Glutamatergic neuron (in vitro differentiated cells): ENCODE results near the gene EEF2K. TPM values are rescaled to one million over a fixed set of nuclear protein-coding genes. Genes with fewer than 3 reads are reported as not detected.

Experiments used
- DNase-seq: peaks from one replicate; pipeline ENCODE4 v3.0.0; 2022
- H3K27ac Mint-ChIP-seq: one replicate; pipeline ENCODE4 v1.8.0; 2020; ENCODE audit warnings: mild to moderate bottlenecking, mixed read lengths, inconsistent platforms; ENCODE audit not compliant: unreplicated experiment
- H3K27me3 Mint-ChIP-seq: one replicate; pipeline ENCODE4 v1.8.0; 2020; ENCODE audit warnings: mild to moderate bottlenecking, moderate library complexity, mixed read lengths, inconsistent platforms; ENCODE audit not compliant: unreplicated experiment
- H3K36me3 Mint-ChIP-seq: one replicate; pipeline ENCODE4 v1.8.0; 2020; ENCODE audit warnings: mild to moderate bottlenecking, mixed read lengths, inconsistent platforms; ENCODE audit not compliant: unreplicated experiment
- H3K4me1 Mint-ChIP-seq: one replicate; pipeline ENCODE4 v1.8.0; 2020; ENCODE audit warnings: mild to moderate bottlenecking, low read depth, mixed read lengths, inconsistent platforms; ENCODE audit not compliant: unreplicated experiment
- H3K4me3 Mint-ChIP-seq: one replicate; pipeline ENCODE4 v1.8.0; 2020; ENCODE audit warnings: mild to moderate bottlenecking, mixed read lengths, inconsistent platforms; ENCODE audit not compliant: unreplicated experiment
- H3K9me3 Mint-ChIP-seq: one replicate; pipeline ENCODE4 v1.8.0; 2020; ENCODE audit warnings: mild to moderate bottlenecking, moderate library complexity, mixed read lengths, inconsistent platforms; ENCODE audit not compliant: unreplicated experiment
- CTCF ChIP-seq: fragments of 200-600 bp; sonication (generic); IDR thresholded peaks from one replicate; pipeline ENCODE4 v1.5.0; 2021; ENCODE audit not compliant: partially characterized antibody, unreplicated experiment
- total RNA-seq: library from RNA; stranded (reverse); fragmentation: NEBNext Ultra II Directional; extraction: Animal tissue kit (Norgen Biotek cat#: 25700); gene quantifications from one replicate; pipeline ENCODE4 v1.2.1, GENCODE V29; 2021; ENCODE audit not compliant: unreplicated experiment

EEF2K gene
- total RNA-seq, 1 donor from 2014 or later = 40.2 TPM

DNA sequence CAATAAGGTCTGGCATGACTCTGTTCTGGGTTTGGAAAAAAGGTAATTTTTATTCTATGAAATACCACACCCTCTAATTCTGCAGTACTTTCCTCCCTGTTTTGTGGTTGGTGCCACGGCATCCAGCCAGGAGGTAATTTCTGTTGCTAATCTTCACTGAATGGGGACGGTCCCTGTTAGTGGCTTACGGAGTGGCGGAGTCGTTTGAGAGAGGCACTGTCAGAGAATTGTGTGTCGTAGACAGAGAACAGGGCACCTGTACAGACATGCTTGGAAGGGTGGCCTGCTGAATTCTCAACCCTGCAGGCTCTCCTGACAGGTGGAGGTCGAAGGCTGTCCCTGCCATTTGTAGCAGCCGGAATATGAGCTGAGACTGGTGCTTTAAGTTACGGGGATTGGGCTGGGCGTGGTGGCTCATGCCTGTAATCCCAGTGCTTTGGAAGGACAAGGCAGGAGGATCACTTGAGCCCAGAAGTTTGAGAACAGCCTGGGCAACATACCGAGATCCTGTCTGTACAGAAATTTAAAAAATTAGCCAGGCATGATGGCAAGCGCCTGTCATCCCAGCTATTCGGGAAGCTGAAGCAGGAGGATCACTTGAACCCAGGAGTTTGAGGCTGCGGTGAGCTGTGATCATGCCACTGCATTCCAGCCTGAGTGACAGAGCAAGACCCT is 33.2 kb downstream of the EEF2K start:
- no peak overlapping the region for H3K4me3 Mint-ChIP-seq
- H3K36me3 Mint-ChIP-seq = no peaks in the 10 kb centered on the region
- H3K27ac Mint-ChIP-seq = no peak overlapping the region
- H3K4me1 Mint-ChIP-seq = no peaks in the 10 kb centered on the region
- peaks cover 3% of the 10 kb centered on the region for H3K9me3 Mint-ChIP-seq
- DNase-seq = no peak
- no peak for TF ChIP-seq CTCF
- no peaks in the 10 kb centered on the region for H3K27me3 Mint-ChIP-seq

- TF ChIP-seq CTCF = no peak
- H3K4me3 Mint-ChIP-seq = no peak overlapping the region
- no peak overlapping the region for H3K27ac Mint-ChIP-seq
- H3K27me3 Mint-ChIP-seq = no peaks in the 10 kb centered on the region
- no peaks in the 10 kb centered on the region for H3K4me1 Mint-ChIP-seq
- DNase-seq = no peak
- H3K36me3 Mint-ChIP-seq = no peaks in the 10 kb centered on the region
- H3K9me3 Mint-ChIP-seq = no peaks in the 10 kb centered on the region
These were observed 34.1 kb downstream of the EEF2K start for GRCh38 chr16:22240023-22240710.

DNA sequence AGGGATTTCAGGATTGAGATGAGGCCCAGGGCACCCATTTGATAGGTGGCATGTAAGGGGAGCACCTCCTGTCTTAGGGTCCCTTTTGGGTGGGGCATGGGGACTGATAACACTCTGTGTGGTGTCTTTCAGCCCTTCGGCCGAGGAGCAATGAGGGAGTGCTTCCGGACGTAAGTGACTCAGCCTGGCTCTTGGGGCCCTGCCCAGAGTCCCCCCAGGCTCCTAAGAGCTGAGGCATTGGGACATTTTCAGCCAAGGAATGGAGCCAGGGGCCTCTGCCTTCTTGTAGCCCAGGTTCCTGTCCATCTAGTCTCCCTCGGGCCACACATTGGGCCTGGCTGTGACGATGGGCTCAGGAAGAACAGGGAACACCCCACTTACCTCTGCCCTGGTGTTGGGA is 44.4 kb downstream of the EEF2K start:
- no peak for DNase-seq
- Mint-ChIP-seq H3K4me1 (no peaks in the 10 kb centered on the region), H3K36me3 (peaks cover 8% of the 10 kb centered on the region), H3K9me3 (no peaks in the 10 kb centered on the region), H3K27ac (no peak overlapping the region), H3K4me3 (no peak overlapping the region), H3K27me3 (no peaks in the 10 kb centered on the region)
- TF ChIP-seq CTCF = no peak

- Mint-ChIP-seq H3K27me3 (no peaks in the 10 kb centered on the region), H3K9me3 (no peaks in the 10 kb centered on the region), H3K4me3 (no peak overlapping the region), H3K27ac (no peak overlapping the region), H3K36me3 (peaks cover 8% of the 10 kb centered on the region), H3K4me1 (no peaks in the 10 kb centered on the region)
- no peak for DNase-seq
- no peak for TF ChIP-seq CTCF
These were observed 46.2 kb downstream of the EEF2K start for GRCh38 chr16:22252317-22252716.

- Mint-ChIP-seq H3K4me3 (no peak overlapping the region), H3K27me3 (no peaks in the 10 kb centered on the region), H3K36me3 (peaks cover 9% of the 10 kb centered on the region), H3K27ac (no peak overlapping the region), H3K4me1 (no peaks in the 10 kb centered on the region), H3K9me3 (no peaks in the 10 kb centered on the region)
- no peak for DNase-seq
- TF ChIP-seq CTCF = no peak
These were observed 47.2 kb downstream of the EEF2K start for GRCh38 chr16:22253272-22253671.
